Mesothelial cell of epicardium (in vitro differentiated cells): ENCODE data around the gene NDST4. TPM values are rescaled to one million over a fixed set of nuclear protein-coding genes. Genes with fewer than 3 reads are reported as not detected.
A peak's percentile ranks its signal among the peaks of the same experiment; 100 is the strongest.

Experiments used
- DNase-seq, 2 experiments: peaks; one replicate each; pipeline ENCODE4 v3.0.0; 2021; ENCODE audit warnings: low spot score in 2 of 2; ENCODE audit not compliant: unreplicated experiment in 2 of 2
- H3K27ac Mint-ChIP-seq: 2 replicates; pipeline ENCODE4 v1.8.0; 2021; ENCODE audit warnings: mixed read lengths
- H3K27me3 Mint-ChIP-seq: 2 replicates; pipeline ENCODE4 v1.8.0; 2021; ENCODE audit warnings: low read depth, mixed read lengths
- H3K36me3 Mint-ChIP-seq: 2 replicates; pipeline ENCODE4 v1.8.0; 2021; ENCODE audit warnings: mixed read lengths
- H3K4me1 Mint-ChIP-seq: 2 replicates; pipeline ENCODE4 v1.8.0; 2021; ENCODE audit warnings: mixed read lengths
- H3K4me3 Mint-ChIP-seq: 2 replicates; pipeline ENCODE4 v1.8.0; 2021; ENCODE audit warnings: mild to moderate bottlenecking, moderate library complexity, mixed read lengths
- H3K9me3 Mint-ChIP-seq: 2 replicates; pipeline ENCODE4 v1.8.0; 2021; ENCODE audit warnings: mixed read lengths
- CTCF ChIP-seq: fragments of 200-600 bp; sonication (generic); IDR thresholded peaks from one replicate; pipeline ENCODE4 v1.5.0; 2021; ENCODE audit warnings: antibody characterized with exemption; ENCODE audit not compliant: unreplicated experiment
- total RNA-seq: library from RNA; stranded (reverse); gene quantifications from 3 replicates; pipeline ENCODE4 v1.2.1, GENCODE V29; 2021

Gene NDST4
- total RNA-seq, 1 donor from 2014 or later, result 0.09 TPM

- Mint-ChIP-seq H3K9me3 (no peaks in the 10 kb centered on the region), H3K4me3 (no peak overlapping the region), H3K36me3 (no peaks in the 10 kb centered on the region), H3K4me1 (peaks cover 5% of the 10 kb centered on the region), H3K27me3 (peaks cover 1% of the 10 kb centered on the region), H3K27ac (no peak overlapping the region)
- TF ChIP-seq CTCF, result no peak
- DNase-seq, result no peak
These were observed 297.7 kb downstream of the NDST4 start for GRCh38 chr4:114815760-114816159.

GRCh38 chr4:114813961-114814360, 299.5 kb downstream of the NDST4 start:
- peaks cover 1% of the 10 kb centered on the region for H3K27me3 Mint-ChIP-seq
- H3K4me3 Mint-ChIP-seq, result no peak overlapping the region
- peaks cover 5% of the 10 kb centered on the region for H3K4me1 Mint-ChIP-seq
- TF ChIP-seq CTCF, result no peak
- no peak overlapping the region for H3K27ac Mint-ChIP-seq
- DNase-seq, result no peak
- H3K36me3 Mint-ChIP-seq, result no peaks in the 10 kb centered on the region
- H3K9me3 Mint-ChIP-seq, result no peaks in the 10 kb centered on the region

DNA sequence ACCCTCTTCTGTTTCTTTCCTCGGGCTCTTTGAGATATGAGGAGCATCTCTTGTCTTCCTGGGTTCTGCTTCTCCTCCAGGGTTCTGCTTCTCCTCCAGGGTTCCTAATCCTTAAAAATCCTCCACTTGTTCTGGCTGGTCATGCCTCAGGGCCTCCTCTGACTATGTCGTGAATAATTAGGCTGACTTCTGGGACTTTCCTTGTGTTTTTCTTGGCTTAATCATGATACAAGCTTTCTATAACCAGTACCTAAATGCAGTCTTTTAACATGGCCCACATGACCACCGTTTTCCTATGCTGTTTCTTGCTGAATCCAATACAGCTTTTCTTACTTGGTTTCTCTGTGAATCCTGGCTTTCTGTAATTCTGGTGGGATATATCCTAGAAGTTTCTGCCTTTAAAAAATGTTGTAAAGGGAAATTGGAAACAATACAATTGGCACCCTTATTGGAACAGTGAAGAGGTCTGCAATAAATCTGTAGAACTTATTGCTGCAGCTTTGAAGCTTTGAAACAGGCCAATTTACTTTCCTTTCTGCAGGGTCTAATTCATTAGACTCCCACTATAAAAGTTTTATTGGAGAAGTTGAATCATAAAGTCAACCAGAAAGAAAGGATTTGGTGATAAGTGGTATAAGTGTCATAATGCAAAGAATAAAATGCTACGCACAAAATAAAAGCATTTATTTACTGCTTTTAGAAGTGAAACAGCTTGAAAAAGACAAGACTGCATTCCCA, 301.7 kb downstream of the NDST4 start:
- H3K27ac Mint-ChIP-seq, result no peak overlapping the region
- peaks cover 11% of the 10 kb centered on the region for H3K27me3 Mint-ChIP-seq
- H3K9me3 Mint-ChIP-seq, result no peaks in the 10 kb centered on the region
- H3K4me3 Mint-ChIP-seq, result no peak overlapping the region
- peaks cover 5% of the 10 kb centered on the region for H3K4me1 Mint-ChIP-seq
- H3K36me3 Mint-ChIP-seq, result no peaks in the 10 kb centered on the region
- DNase-seq, result no peak
- TF ChIP-seq CTCF, result no peak

DNA sequence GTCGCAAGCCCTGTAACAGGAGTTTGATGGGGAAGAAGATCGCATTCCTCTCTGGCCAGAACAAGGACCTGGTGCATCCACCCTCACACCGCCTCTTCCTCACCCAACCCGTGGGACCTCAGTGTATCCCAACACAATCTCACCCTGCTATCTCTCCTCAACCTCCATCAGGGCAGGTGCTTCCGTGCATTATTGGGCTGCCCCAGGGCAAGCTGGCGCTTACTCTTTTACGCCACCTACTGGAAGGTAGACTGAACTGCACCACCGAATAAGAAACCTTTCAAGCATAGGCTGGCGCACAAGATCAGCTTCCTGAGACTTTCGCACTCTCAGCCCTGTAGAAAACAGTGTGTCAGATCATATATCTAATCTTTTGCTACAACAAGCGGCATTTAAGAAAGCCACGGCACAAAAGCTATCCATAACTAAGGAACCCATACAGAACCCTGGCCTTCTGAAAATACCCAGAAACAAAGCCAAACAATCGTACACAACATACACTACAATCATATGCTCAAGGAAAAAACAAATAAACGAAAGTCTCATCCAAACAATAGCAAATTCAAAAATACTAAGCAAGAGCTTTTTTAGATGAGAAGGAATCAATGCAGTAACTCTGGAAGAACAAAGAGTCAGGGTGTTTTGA, 305.5 kb downstream of the NDST4 start:
- no peak overlapping the region for H3K27ac Mint-ChIP-seq
- TF ChIP-seq CTCF, result peak; percentile 77
- H3K9me3 Mint-ChIP-seq, result no peaks in the 10 kb centered on the region
- peaks cover 5% of the 10 kb centered on the region for H3K4me1 Mint-ChIP-seq
- no peak overlapping the region for H3K4me3 Mint-ChIP-seq
- DNase-seq, result no peak
- no peaks in the 10 kb centered on the region for H3K36me3 Mint-ChIP-seq
- H3K27me3 Mint-ChIP-seq, result peaks cover 12% of the 10 kb centered on the region

- H3K27ac Mint-ChIP-seq, result no peak overlapping the region
- no peaks in the 10 kb centered on the region for H3K9me3 Mint-ChIP-seq
- H3K4me1 Mint-ChIP-seq, result peaks cover 5% of the 10 kb centered on the region
- H3K36me3 Mint-ChIP-seq, result no peaks in the 10 kb centered on the region
- peaks cover 12% of the 10 kb centered on the region for H3K27me3 Mint-ChIP-seq
- H3K4me3 Mint-ChIP-seq, result no peak overlapping the region
- no peak for DNase-seq
- no peak for TF ChIP-seq CTCF
These were observed 306.1 kb downstream of the NDST4 start for GRCh38 chr4:114807357-114807756.
